EH (cell line): ENCODE data around the gene ITIH5.

Experiments used
- DNase-seq: peaks from one replicate; pipeline ENCODE4 v3.0.0-alpha.2; 2015; ENCODE audit warnings: low read depth

The ITIH5 gene

GRCh38 chr10:7626283-7626682 lies 40.5 kb downstream of the ITIH5 start:
- DNase-seq, result no peak

DNA sequence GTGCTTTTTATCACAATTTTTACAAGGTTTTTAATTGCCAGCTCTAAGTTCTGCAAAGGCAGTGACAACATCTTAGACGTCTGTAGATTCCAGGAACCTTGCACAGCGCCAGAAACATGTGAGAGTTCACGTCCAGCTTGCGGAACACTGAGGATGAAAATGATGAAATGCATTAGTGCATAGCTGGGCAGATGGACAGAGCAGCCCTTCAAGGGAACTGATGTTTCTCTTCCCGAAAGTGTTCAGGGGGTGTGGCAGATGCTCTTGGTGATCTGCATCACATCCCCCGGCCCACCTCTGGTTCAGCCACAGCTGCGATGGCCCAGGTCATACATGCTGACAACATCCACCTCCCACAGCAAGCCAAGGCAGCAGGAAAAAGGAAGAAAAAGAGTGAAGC lies 40.9 kb downstream of the ITIH5 start:
- DNase-seq, result no peak

GRCh38 chr10:7625009-7625408 lies 41.8 kb downstream of the ITIH5 start:
- DNase-seq, result no peak

DNA sequence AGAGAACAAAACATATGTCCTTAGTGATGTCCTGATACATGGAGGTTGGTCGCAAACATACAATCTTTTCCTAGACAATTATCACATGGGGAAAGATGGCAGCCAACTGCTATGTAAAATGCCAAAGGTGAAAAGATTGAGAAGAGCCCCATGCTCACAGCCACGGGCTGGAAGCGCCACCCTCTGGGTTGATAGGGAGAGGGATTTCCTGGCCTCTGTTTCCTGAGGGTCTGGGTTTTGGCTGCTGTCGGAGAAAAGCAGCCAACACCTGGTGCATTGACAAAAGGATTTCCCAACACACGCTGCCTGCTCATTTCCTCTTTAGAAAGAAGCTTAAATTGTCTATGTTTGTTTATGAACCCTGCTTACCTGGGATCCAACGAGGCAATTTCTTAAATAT lies 43.8 kb downstream of the ITIH5 start:
- no peak for DNase-seq

- DNase-seq, result no peak
These were observed 48.3 kb downstream of the ITIH5 start for GRCh38 chr10:7618461-7618860.

DNA sequence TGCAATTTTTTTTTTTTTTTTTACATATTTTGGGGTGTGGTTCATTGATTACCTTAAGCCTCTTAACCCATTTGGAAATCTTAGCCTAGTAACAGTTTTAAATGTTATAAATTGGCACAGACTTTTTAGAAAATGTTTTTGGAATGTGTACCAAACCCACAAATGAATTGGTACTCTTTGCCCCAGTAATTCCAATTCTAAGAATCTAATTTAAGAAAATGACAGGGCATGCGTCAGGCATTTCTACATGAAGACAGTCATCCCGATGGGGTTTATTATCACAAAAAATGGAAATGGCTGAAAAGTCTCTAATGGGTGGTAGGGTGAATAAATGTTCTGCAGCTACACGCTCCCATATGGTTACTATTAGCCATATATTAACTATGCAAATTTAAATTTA lies 54.9 kb downstream of the ITIH5 start:
- peak; percentile 5 for DNase-seq

- peak; percentile 72 for DNase-seq
These were observed 55.9 kb downstream of the ITIH5 start for GRCh38 chr10:7610651-7611389.

GRCh38 chr10:7610026-7610425 lies 56.7 kb downstream of the ITIH5 start:
- DNase-seq, result no peak

- no peak for DNase-seq
These were observed 57.2 kb downstream of the ITIH5 start for GRCh38 chr10:7609556-7609955.

GRCh38 chr10:7608001-7608400 lies 58.8 kb downstream of the ITIH5 start:
- DNase-seq, result no peak

DNA sequence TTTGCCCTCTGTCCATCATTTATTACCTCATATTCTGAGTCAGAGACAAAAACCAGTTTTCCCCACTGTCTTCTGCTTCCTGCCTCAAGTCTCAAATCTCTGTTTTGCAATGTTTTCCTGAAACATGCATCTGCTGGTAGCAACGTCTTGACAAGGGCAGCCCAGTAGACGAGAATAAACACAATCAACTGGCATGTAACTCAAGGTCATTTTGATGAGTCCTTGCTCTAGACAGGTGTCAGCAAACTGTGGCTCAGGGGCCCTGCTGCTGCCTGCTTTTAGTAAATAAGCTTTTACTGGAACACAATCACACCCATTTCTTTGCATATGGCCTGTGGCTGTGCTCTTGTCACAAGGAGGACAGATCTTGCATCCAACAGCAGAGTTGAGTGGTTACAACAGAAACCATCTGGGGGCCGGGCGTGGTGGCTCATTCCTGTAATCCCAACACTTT lies 59.8 kb downstream of the ITIH5 start:
- no peak for DNase-seq

DNA sequence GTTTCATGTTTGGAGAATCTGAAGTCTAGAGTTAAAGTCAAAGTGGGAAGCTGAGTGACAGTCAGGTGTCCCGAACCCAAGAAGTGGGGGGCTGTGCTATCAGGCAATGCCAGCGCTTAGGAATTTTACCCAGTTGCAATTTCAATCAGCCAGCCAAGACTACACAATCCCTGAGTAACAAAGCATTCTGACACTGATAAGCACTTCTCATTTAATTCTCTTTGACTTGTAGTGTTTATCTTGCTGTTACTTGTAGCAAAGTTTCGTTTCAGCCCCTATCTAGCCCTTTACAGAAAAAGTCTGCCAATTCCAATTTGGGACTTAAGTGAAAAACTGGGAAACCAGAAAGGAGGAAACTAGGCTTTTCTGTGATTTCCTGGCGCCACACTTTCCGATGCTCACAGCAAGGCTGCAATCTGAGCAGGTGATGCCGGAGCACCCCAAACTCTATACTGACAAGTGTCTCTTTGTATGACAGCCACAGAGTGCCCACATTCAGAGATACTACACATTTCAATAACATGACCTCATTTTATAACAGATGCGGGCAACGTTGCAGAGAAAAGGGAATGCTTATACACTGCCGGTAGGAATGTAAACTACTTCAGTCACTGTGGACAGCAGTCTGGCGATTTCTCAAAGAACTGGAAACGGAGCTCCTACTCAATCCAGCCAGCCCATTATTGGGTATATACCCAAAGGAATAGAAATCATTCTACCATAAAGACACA lies 61.0 kb downstream of the ITIH5 start:
- DNase-seq, result no peak

DNA sequence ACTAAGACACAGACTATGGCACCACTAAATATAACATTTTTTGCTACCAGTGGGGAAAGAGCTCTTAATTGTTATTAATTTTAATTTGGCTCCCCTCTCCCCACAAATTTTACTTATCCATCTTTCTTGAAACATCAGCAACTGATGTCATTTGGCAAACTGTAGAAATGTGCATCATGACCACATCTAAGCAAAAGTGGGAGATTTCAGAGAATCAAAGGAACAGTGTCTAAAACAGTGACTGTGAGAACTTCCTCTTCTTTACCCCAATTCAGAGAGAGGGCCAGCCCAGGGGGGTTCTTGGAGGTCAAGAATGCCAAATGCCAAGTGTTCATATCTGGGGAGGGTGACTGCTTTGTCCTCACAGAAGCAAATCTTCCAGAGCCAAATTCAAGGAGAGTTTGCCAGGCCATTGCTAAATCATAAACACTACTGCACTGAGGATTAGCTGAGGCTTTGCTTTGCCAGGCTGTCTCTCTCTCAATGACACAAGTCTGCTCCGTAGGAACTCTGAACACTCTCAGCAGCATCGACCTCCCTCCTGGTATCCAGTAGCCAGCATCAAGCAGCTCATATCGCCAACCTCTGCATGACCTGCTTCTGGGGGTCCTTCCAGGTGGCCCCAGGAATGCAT lies 65.6 kb downstream of the ITIH5 start:
- no peak for DNase-seq

- no peak for DNase-seq
These were observed 68.0 kb downstream of the ITIH5 start for GRCh38 chr10:7598771-7599170.

GRCh38 chr10:7596356-7596755 lies 70.4 kb downstream of the ITIH5 start:
- no peak for DNase-seq

DNA sequence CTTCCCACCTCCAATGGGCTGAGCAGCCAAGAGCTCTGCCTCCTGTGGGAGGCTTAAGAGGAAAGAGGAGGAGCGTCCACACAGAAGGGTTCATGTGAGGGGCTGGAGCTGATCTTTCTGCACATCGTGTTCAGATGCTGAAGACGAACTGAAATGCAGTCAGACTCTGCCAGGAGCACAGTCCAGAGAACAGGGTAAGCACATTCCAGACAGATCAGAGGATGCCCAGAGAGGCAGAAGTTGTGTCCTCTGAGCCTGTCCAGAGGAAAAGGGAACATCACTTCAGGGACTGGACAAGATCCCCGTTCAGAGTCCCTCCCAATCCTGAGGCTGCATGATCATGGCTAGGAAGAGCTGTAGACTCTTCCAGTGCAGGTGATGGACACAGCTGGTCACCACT lies 72.9 kb downstream of the ITIH5 start:
- no peak for DNase-seq

DNA sequence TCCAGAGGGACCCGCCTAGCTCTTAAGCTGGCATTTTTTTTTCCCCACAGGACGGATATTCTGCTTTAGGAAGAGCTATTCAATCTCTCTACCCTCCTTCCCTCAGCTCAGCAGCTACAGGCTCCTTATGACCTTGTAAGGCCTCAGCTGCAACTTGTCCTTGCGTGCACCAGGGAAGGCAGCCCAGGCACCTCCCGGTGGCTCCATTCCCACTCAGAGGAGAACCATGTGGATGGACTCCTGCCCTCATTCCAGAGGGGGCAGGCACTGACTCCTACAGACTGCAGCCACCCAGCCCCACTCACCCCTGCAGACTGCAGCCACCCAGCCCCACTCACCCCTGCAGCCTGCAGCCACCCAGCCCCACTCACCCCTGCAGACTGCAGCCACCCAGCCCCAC lies 73.7 kb downstream of the ITIH5 start:
- no peak for DNase-seq

- DNase-seq, result no peak
These were observed 74.1 kb downstream of the ITIH5 start for GRCh38 chr10:7592627-7593026.

DNA sequence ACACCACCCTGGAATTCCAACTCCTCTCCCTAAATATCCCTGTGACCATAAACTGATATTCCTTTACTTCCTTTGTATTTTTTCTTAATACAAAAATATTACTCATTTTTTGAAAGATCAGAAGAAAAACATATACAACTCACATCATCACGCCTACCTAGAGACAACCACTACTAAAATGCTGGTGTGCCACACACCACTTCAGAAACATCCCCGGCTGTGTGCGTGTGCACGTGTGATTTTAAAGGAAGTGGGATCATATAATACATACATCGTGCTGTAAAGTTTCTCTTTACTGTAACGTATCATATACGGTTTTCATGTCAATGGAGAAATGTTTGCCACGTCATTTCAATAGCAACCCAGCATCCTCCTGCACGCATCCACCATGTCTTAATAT lies 76.5 kb downstream of the ITIH5 start:
- no peak for DNase-seq

DNA sequence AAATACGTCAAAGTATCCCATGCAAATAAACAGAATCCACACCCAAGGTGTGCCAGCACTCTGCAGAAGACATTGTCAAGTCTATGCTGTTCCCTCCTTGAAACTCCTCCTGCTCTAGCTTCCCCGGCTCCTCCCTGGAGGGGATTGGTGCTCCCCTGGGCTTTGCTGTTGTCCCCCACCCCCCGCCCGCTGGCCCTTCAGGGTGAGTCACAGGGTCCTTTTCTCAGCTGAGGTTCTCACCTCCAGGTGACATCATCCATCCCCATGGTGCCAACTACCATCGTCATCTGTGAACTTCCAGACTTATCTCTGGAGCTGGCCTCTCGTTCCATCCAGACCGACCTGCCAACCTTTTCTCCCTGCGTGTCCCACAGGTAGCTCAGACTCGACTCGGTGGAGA lies 77.0 kb downstream of the ITIH5 start:
- DNase-seq, result no peak

DNA sequence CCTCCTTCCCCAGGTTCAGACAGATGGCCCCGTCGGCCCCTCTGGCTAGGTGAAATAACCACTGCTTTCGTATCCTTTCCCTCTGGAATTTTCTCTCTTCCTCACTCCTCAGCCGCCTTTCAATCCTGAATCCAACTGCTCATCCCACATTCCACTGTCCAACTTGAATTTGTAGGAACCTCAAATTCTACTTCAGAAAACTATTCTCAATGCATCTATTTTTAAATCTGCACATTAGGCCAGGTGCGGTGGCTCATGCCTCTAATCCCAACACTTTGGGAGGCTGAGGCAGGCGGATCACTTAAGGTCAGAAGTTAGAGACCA lies 78.9 kb downstream of the ITIH5 start:
- DNase-seq, result no peak

- DNase-seq, result no peak
These were observed 79.5 kb downstream of the ITIH5 start for GRCh38 chr10:7587168-7587864.

- no peak for DNase-seq
These were observed 81.5 kb downstream of the ITIH5 start for GRCh38 chr10:7585228-7585627.
